ENCODE data around the gene PRR15L.

GRCh38 chr17:47980541-47980940 is 22.9 kb upstream of the PRR15L start:
- TF ChIP-seq CTCF (IDR thresholded peaks at IDR 0.05) (no peak), EZH2 (IDR thresholded peaks at IDR 0.05; ENCODE audit: borderline replicate concordance, insufficient read depth, low read depth, low read length, poor library complexity, severe bottlenecking) (no peak)

Data from B cell (primary cell).